ENCODE results near the gene VAPA.
A peak's percentile ranks its signal among the peaks of the same experiment; 100 is the strongest.

GRCh38 chr18:9971313-9971920 lies 57.6 kb downstream of the VAPA start:
- TF ChIP-seq CTCF (IDR thresholded peaks at IDR 0.05): peak; percentile 80 to 92 (median 82)
- no peak for TF ChIP-seq EP300 (IDR thresholded peaks at IDR 0.05)
- no peak for TF ChIP-seq POLR2A (IDR thresholded peaks at IDR 0.05)
- peak in 2 of 4 donors; percentile 10 to 17 for TF ChIP-seq POLR2AphosphoS5 (IDR thresholded peaks at IDR 0.05)

Data from sigmoid colon (tissue), 4 donors.